DND-41 (cell line): ENCODE data around the gene DYNLT3.

Source experiments
- ATAC-seq: fragments of 200-7000 bp; cut with Tn5 transposase; 3 replicates; pipeline ENCODE4 v1.9.1; 2021; ENCODE audit warnings: low read depth; ENCODE audit not compliant: insufficient read depth
- DNase-seq: peaks from one replicate; pipeline ENCODE4 v3.0.0-alpha.2; 2020
- H2AFZ ChIP-seq: 2 replicates; pipeline ENCODE4 v1.6.0; 2012; ENCODE audit warnings: low read depth, low read length
- H3K27ac ChIP-seq: 2 replicates; pipeline ENCODE4 v1.5.1; 2012; ENCODE audit warnings: low read length, inconsistent platforms
- H3K27me3 ChIP-seq: fragments of 200-600 bp; sonication (generic); 2 replicates; pipeline ENCODE4 v1.6.0; 2012; ENCODE audit warnings: low read length, mild to moderate bottlenecking, inconsistent platforms; ENCODE audit not compliant: insufficient read depth, poor library complexity
- H3K36me3 ChIP-seq: 2 replicates; pipeline ENCODE4 v1.5.1; 2012; ENCODE audit warnings: low read length, inconsistent platforms; ENCODE audit not compliant: insufficient read depth
- H3K4me1 ChIP-seq: 2 replicates; pipeline ENCODE4 v1.5.1; 2012; ENCODE audit warnings: mild to moderate bottlenecking, low read length; ENCODE audit not compliant: insufficient read depth
- H3K4me2 ChIP-seq: 2 replicates; pipeline ENCODE4 v1.6.0; 2012; ENCODE audit warnings: mild to moderate bottlenecking, moderate library complexity, low read length, inconsistent platforms; ENCODE audit not compliant: insufficient read depth
- H3K4me3 ChIP-seq, 2 experiments: fragments of 200-600 bp in 1 of 2; shearing (Covaris generic) in 1 of 2; 2 replicates each; pipeline ENCODE4 v1.5.1; 2012 to 2016; ENCODE audit warnings: inconsistent platforms in 2 of 2, low read length in 2 of 2, mild to moderate bottlenecking in 2 of 2, low read depth in 1 of 2, moderate library complexity in 1 of 2
- H3K79me2 ChIP-seq: 2 replicates; pipeline ENCODE4 v1.6.0; 2012; ENCODE audit warnings: low read length, inconsistent platforms; ENCODE audit not compliant: insufficient read depth
- H3K9ac ChIP-seq: 2 replicates; pipeline ENCODE4 v1.6.0; 2012; ENCODE audit warnings: low read depth, mild to moderate bottlenecking, inconsistent platforms, low read length, moderate library complexity
- H3K9me3 ChIP-seq: 2 replicates; pipeline ENCODE4 v1.5.1; 2012; ENCODE audit warnings: low read length, moderate library complexity, mild to moderate bottlenecking, inconsistent platforms; ENCODE audit not compliant: insufficient read depth, severe bottlenecking
- H4K20me1 ChIP-seq: 2 replicates; pipeline ENCODE4 v1.6.0; 2012; ENCODE audit warnings: low read length; ENCODE audit not compliant: insufficient read depth
- EZH2 ChIP-seq: IDR thresholded peaks from 3 replicates; pipeline ENCODE4 v1.6.1; 2012; ENCODE audit warnings: borderline replicate concordance, low read depth, mild to moderate bottlenecking, moderate library complexity, low read length, inconsistent platforms; ENCODE audit not compliant: severe bottlenecking
- TF ChIP-seq, protein P1 (sequence below): IDR thresholded peaks from 2 replicates; pipeline ENCODE4 v1.5.1; 2012; ENCODE audit warnings: borderline replicate concordance, low read length, moderate library complexity, mild to moderate bottlenecking; ENCODE audit not compliant: poor library complexity, severe bottlenecking; ENCODE audit errors: extremely low read depth

DYNLT3 gene

DNA sequence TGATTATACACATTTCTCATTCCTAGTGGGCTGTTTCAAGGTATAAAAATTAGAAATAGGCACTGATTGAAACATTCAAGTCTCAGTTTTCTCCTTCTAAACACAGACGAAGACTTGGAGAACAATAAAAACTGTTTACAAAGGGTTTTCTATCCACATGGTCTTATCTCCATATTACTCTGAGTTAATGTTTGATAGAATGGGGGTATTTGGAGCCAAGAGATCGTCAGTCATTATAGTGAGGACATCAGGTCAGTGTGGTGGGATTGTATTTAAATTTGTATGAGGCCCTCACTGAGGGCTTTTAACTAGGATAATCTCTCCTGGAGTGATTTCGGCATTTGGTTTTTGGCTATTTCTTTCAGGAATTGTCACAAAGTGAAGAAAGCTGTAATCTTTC, 16.4 kb upstream of the DYNLT3 start:
- H3K4me3 ChIP-seq = no peak overlapping the region
- no peaks in the 10 kb centered on the region for H3K36me3 ChIP-seq
- H3K27me3 ChIP-seq = no peaks in the 10 kb centered on the region
- peaks cover 9% of the 10 kb centered on the region for H3K4me1 ChIP-seq
- no peaks in the 10 kb centered on the region for H3K9me3 ChIP-seq
- no peak overlapping the region for H3K9ac ChIP-seq
- TF ChIP-seq, protein P1, sequence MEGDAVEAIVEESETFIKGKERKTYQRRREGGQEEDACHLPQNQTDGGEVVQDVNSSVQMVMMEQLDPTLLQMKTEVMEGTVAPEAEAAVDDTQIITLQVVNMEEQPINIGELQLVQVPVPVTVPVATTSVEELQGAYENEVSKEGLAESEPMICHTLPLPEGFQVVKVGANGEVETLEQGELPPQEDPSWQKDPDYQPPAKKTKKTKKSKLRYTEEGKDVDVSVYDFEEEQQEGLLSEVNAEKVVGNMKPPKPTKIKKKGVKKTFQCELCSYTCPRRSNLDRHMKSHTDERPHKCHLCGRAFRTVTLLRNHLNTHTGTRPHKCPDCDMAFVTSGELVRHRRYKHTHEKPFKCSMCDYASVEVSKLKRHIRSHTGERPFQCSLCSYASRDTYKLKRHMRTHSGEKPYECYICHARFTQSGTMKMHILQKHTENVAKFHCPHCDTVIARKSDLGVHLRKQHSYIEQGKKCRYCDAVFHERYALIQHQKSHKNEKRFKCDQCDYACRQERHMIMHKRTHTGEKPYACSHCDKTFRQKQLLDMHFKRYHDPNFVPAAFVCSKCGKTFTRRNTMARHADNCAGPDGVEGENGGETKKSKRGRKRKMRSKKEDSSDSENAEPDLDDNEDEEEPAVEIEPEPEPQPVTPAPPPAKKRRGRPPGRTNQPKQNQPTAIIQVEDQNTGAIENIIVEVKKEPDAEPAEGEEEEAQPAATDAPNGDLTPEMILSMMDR = no peak
- no peak for TF ChIP-seq EZH2
- no peaks in the 10 kb centered on the region for H4K20me1 ChIP-seq
- no peak overlapping the region for H3K27ac ChIP-seq
- H3K4me2 ChIP-seq = no peak overlapping the region
- H2AFZ ChIP-seq = no peak overlapping the region
- no peak for ATAC-seq
- no peak for DNase-seq
- H3K79me2 ChIP-seq = no peaks in the 10 kb centered on the region

DNA sequence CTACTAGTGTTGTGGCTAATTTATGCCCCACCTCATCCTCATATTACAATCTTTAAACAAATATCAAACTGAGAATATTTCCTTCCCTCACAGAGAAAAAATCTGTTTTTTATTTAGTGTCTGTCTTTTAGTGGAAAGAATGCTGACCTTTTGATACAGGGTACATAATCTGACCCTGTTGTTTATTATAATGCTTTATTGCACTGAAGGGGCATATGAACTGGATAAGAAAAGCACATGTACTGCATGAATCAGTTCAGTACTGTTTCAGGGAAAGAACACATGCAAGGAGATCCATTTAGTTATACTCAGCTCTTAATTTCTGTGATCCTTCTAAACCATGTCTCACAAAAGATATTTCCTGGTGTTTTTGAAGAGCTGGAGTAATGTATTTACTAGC, 15.5 kb upstream of the DYNLT3 start:
- H3K79me2 ChIP-seq = no peaks in the 10 kb centered on the region

DNA sequence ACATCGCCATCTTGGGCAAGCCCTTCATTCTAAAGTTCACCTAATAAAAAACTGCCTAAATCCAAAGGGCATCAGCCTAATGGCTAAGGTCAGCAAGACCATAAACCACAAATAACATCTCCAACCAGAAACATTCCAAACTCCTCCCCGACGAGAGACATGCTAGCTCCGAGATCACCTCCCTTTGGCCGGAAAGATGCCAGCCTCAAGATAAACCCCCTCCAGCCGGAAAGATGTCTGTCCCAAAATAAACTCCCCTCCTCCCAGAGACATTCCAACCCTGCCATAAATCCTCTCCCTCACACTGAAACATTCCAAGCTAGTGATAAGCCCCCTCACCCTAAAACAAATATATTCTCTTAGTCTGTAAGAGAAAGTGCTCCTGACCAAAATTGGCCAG, 13.3 kb upstream of the DYNLT3 start:
- no peak overlapping the region for H3K4me3 ChIP-seq
- H3K4me2 ChIP-seq = no peak overlapping the region
- TF ChIP-seq, protein P1 = no peak
- TF ChIP-seq EZH2 = no peak
- H2AFZ ChIP-seq = no peak overlapping the region
- H3K36me3 ChIP-seq = no peaks in the 10 kb centered on the region
- H3K9ac ChIP-seq = no peak overlapping the region
- H3K9me3 ChIP-seq = no peaks in the 10 kb centered on the region
- H4K20me1 ChIP-seq = no peaks in the 10 kb centered on the region
- ATAC-seq (no peak), DNase-seq (no peak)
- no peaks in the 10 kb centered on the region for H3K79me2 ChIP-seq
- no peaks in the 10 kb centered on the region for H3K4me1 ChIP-seq
- no peaks in the 10 kb centered on the region for H3K27me3 ChIP-seq
- no peak overlapping the region for H3K27ac ChIP-seq

More for the DNA sequence above, 15.5 kb upstream of the DYNLT3 start:
- no peak overlapping the region for H3K27ac ChIP-seq
- no peaks in the 10 kb centered on the region for H3K36me3 ChIP-seq
- ATAC-seq (no peak), DNase-seq (no peak)
- H3K9me3 ChIP-seq = no peaks in the 10 kb centered on the region
- no peak overlapping the region for H3K4me2 ChIP-seq
- H3K4me1 ChIP-seq = peaks cover 5% of the 10 kb centered on the region
- TF ChIP-seq, protein P1 = no peak
- no peak for TF ChIP-seq EZH2
- no peaks in the 10 kb centered on the region for H4K20me1 ChIP-seq
- no peak overlapping the region for H2AFZ ChIP-seq
- no peak overlapping the region for H3K4me3 ChIP-seq
- H3K9ac ChIP-seq = no peak overlapping the region
- H3K27me3 ChIP-seq = no peaks in the 10 kb centered on the region

DNA sequence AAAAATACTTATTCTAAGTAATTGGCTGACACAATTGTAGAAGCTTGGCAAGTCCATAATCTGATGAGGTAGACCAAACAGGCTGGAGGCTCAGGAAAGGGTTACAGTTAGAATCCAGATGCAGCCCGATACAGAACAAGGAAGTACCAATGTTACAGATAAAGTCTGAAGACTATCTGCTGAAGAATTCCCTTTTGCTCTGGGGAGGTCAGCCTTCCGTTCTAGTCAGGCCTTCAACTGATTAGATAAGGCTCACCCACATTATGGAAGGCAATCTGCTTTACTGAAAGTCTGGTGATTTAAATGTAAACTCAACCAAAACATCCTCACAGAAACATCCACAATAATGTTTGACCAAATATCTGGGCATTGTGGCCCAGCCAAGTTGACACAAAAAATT, 7.4 kb upstream of the DYNLT3 start:
- Histone ChIP-seq H3K36me3 (no peaks in the 10 kb centered on the region), H4K20me1 (no peaks in the 10 kb centered on the region), H3K27me3 (no peaks in the 10 kb centered on the region), H2AFZ (no peak overlapping the region), H3K9me3 (no peaks in the 10 kb centered on the region), H3K27ac (no peak overlapping the region), H3K4me1 (no peaks in the 10 kb centered on the region), H3K4me3 (no peak overlapping the region), H3K9ac (no peak overlapping the region), H3K79me2 (no peaks in the 10 kb centered on the region), H3K4me2 (no peak overlapping the region)
- TF ChIP-seq, protein P1 = no peak
- TF ChIP-seq EZH2 = no peak
- ATAC-seq (no peak), DNase-seq (no peak)
